ENCODE measurements around the gene MYO19. TPM values are rescaled to one million over a fixed set of nuclear protein-coding genes. Genes with fewer than 3 reads are reported as not detected.

MYO19 gene
- total and polyA plus RNA-seq, 2 of the 4 experiments (the other 2 are of a cell fraction), result 35.8 to 55.6 TPM

GRCh38 chr17:36575028-36575427 lies 40.4 kb upstream of the MYO19 start:
- Histone ChIP-seq H2BK120ac (ENCODE audit: low read depth, low read length) (no peak overlapping the region), H2AK5ac (ENCODE audit: low read depth, low read length) (no peak overlapping the region), H3K79me1 (ENCODE audit: low read depth in 1 of 2, low read length in 2 of 2) (peaks cover 17 to 57% of the 10 kb centered on the region in 2 experiments), H3K9me3 (ENCODE audit: control insufficient read depth, insufficient read depth, low read length) (no peaks in the 10 kb centered on the region), H3K4ac (ENCODE audit: low read depth, low read length) (no peak overlapping the region), H3K9me1 (ENCODE audit: insufficient read depth, low read length) (peaks cover 7% of the 10 kb centered on the region), H3K23ac (ENCODE audit: low read depth, low read length) (no peak overlapping the region), H3K56ac (ENCODE audit: extremely low read depth, insufficient read depth, low read length) (no peak overlapping the region), H3K36me3 (ENCODE audit: control insufficient read depth, insufficient read depth, low read length) (peaks cover 40% of the 10 kb centered on the region), H2BK5ac (ENCODE audit: low read depth, low read length, poor library complexity, severe bottlenecking) (no peak overlapping the region), H3K4me3 (ENCODE audit: insufficient read depth, low read depth, low read length) (no peak overlapping the region), H2AK9ac (replicated peaks; ENCODE audit: low read depth, low read length, poor library complexity) (no peak overlapping the region), H3K9ac (ENCODE audit: low read depth, low read length) (no peak overlapping the region), H4K91ac (ENCODE audit: insufficient read depth, low read depth, low read length) (no peak overlapping the region), H2BK20ac (ENCODE audit: low read depth, low read length) (no peak overlapping the region), H3K27ac (ENCODE audit: insufficient read depth, low read length) (no peak overlapping the region), H3K4me2 (ENCODE audit: low read depth, low read length) (no peak overlapping the region), H4K20me1 (ENCODE audit: insufficient read depth, low read length) (peaks cover 53% of the 10 kb centered on the region), H4K5ac (ENCODE audit: low read depth, low read length) (no peak overlapping the region), H3K14ac (replicated peaks; ENCODE audit: low read depth, low read length) (no peak overlapping the region), H2BK15ac (ENCODE audit: low read depth, low read length) (no peak overlapping the region), H3K18ac (ENCODE audit: low read depth, low read length) (no peak overlapping the region), H4K8ac (ENCODE audit: low read depth in 2 of 2, low read length in 2 of 2) (no peak overlapping the region), H3K27me3 (ENCODE audit: control insufficient read depth, insufficient read depth, low read length) (no peaks in the 10 kb centered on the region), H2AFZ (replicated peaks; ENCODE audit: low read length, poor library complexity) (no peak overlapping the region), H3K4me1 (ENCODE audit: control insufficient read depth, insufficient read depth, low read length) (no peaks in the 10 kb centered on the region)
- TF ChIP-seq CHD1 (IDR thresholded peaks at IDR 0.05; ENCODE audit: low read depth, low read length) (no peak), RFX5 (IDR thresholded peaks at IDR 0.05; ENCODE audit: low read depth, low read length) (no peak), NFE2L2 (IDR thresholded peaks at IDR 0.05; ENCODE audit: low read depth, low read length) (no peak)
- dilution Hi-C loops (cut with HindIII; ENCODE audit: low sequenced_read_pairs, unreplicated experiment), result no loop called here
- no TSS peak for BruUV-seq (replicated peaks)
- CTCF ChIA-PET, result no interaction called here
- 100% methylated on average over 1 of the region's 12 CpGs; no CpG with 5 or more reads in 1 of the 2 experiments for WGBS, 2 experiments (ENCODE audit: extremely low coverage in 2 of 2, insufficient read length in 1 of 2)
- POLR2A ChIA-PET (ENCODE audit: unreplicated experiment), result no interaction called here
- intact Hi-C loops (cut with micrococcal nuclease), result no loop called here
- ATAC-seq (ENCODE audit: low read depth) (no peak), DNase-seq (no peak)
- in situ Hi-C loops (cut with MboI; ENCODE audit: low sequenced_read_pairs), result no loop called here

Measured in IMR-90 (cell line).